ENCODE measurements around the gene GAB2.
"Not testable (repeated sequence)": the region's sequence is repeated elsewhere in the genome, so short reads cannot be mapped to it uniquely, and the experiment has no call there.

Gene GAB2

GRCh38 chr11:78361228-78361627 is 56.4 kb downstream of the GAB2 start:
- DNase-seq: no peak

GRCh38 chr11:78359921-78360320 is 57.7 kb downstream of the GAB2 start:
- DNase-seq: no peak

DNA sequence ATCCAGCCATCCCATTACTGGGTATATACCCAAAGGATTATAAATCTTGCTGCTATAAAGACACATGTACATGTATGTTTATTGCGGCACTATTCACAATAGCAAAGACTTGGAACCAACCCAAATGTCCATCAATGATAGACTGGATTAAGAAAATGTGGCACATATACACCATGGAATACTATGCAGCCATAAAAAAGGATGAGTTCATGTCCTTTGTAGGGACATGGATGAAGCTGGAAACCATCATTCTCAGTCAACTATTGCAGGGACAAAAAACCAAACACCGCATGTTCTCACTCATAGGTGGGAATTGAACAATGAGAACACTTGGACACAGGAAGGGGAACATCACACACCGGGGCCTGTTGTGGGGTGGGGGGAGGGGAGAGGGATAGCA is 59.7 kb downstream of the GAB2 start:
- not testable (repeated sequence) for DNase-seq

- not testable (repeated sequence) for DNase-seq
These were observed 60.2 kb downstream of the GAB2 start for GRCh38 chr11:78357425-78357824.

DNA sequence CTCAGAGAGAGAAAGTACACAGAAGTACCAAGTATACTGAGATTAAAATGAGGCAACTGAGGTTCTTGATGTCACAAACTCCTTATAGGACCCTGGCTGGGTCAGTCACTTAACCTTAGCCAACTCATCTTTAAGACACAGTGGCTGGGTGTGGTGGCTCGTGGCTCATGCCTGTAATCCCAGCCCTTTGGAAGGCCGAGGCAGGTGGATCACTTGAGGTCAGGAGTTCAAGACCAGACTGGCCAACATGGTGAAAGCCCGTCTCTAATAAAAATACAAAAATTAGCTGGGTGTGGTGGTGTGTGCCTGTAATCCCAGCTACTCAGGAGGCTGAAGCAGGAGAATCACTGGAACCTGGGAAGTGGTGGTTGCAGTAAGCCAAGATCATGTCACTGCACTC is 61.9 kb downstream of the GAB2 start:
- not testable (repeated sequence) for DNase-seq

DNA sequence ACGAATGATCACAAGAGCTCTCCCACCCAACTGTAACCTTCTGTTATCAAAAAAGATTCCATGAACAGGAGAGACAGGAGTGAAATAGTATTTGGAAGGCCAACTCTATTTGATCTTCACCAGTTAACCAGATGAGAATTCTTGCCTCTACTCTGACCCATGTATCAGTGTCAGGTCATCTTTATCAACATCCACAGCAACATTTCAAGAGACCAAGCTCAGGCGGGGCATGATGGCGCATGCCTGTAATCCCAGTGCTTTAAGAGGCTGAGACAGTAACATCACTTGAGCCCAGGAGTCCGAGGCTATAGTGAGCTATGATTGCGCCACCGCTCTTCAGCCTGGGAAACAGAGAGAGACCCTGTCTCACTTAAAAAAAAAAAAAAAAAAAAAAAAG is 62.3 kb downstream of the GAB2 start:
- DNase-seq: no peak

DNA sequence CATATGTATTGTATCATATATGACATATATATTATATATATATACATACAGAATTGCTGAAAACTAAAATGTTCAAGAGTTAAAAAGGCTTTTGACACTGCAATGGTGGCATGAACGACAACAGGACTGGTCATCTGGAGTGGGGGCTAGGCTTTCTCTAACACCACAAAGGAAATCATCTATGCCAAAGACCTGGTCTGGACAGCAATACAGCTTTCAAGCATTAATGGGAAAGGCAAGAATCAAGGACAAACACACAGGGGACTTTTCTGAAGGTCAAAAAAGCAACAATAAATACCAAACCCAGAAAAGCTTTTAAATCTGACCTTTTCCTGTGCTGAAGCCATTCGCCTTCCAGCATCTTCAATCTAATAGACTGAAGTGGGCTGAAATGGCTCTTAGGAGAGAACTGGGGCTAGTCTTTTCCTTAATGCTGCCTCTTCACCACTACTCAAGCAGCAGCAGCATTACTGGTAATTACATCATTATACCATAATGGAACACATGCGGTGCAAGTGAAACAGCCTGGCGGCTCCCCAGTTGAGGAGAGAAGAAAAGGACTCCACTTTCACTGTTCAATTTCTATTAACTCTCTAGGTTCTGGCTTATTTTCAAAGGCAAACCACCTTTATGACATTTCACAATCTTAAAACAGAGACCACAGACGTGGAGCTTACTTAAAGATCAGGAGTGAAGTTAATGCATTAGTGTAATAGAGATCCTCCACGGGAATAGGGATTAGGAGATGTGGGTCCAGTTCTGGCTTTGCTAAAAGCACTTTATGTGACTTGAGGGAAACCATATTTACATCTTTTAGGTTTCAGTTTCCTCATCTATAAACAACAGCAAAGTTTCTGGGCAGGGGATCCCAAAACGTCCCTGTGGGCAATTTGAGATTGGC is 63.0 kb downstream of the GAB2 start:
- DNase-seq: no peak

GRCh38 chr11:78351979-78352841 is 65.4 kb downstream of the GAB2 start:
- DNase-seq: no peak

DNA sequence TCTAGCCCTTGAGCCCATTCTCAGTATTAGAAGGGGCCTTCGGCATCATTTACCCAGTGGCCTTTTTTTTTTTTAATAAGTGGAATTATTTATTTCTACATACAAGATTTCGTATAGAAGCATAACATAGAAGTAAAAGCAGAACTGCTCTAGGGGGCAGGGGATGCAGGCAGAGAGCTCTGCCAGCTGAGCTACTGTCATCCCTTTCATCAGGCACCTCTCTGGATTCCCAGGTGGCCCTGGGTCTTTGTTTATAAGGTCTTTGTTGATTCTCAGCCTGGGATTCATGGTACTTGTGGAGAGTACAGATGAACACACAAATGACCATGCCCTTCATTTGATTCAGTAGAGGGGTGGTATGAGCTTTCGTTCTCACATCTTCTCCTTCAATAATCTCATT is 66.4 kb downstream of the GAB2 start:
- no peak for DNase-seq

GRCh38 chr11:78350646-78351165 is 66.9 kb downstream of the GAB2 start:
- peak; percentile 47 for DNase-seq

GRCh38 chr11:78350091-78350645 is 67.5 kb downstream of the GAB2 start:
- DNase-seq: peak; percentile 47

DNA sequence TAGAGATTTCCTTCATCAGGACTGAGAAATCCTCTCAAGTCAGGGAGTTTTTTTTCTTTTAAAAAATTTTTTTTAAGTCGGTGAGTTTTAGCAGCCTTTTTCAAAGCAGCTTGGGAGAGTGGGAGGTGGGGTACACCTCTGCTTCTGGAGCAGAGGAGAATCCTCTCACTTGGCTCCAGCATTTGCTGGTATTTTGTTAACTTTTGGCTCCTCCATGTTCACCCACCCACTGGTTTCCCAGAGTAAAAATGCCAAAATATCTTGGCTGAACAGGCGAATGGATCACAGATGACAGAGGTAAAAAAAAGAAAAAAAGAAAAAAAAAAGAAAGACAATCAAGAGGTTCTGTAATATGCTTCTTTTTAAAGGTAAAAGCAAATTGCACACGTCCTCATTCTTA is 68.0 kb downstream of the GAB2 start:
- no peak for DNase-seq

- no peak for DNase-seq
These were observed 68.5 kb downstream of the GAB2 start for GRCh38 chr11:78349114-78349513.

DNA sequence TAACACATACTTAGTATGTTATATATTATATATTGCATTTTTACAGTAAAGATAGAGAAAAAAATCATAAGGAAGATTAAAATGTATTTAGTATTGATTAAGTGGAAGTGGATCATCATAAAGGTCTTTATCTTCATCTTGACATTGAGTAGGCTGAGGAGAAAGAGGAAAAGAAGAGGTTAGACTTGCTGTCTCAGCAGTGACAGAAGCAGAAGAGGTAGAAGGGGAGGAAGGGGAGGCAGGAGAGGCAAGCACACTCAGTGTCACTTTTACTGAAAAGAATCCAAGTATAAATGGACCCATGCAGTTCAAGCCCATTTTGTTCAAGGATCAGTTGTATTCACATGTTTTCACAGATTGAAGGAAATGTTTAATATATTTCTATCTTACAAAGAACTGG is 69.7 kb downstream of the GAB2 start:
- DNase-seq: no peak

GRCh38 chr11:78346799-78347198 is 70.8 kb downstream of the GAB2 start:
- no peak for DNase-seq

DNA sequence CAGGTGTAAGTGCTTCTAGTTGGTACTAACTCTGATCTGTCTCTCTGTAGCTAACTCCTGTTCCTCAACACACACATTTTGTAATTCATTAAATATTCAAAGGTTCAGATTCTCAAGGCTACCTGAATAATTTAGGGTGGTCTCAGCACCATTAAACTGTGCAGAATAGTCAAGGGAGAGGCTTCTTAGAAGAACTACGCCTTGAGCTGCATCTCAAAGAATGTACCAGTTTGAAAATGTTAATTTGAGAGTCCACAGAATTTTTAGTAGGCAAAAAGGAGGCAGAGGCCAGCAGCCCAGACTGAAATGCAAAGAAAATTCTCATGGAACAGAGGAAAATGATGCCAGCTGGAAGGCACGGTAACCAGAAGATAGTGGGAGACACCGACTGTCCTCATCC is 72.2 kb downstream of the GAB2 start:
- no peak for DNase-seq

GRCh38 chr11:78344676-78345075 is 72.9 kb downstream of the GAB2 start:
- DNase-seq: no peak

DNA sequence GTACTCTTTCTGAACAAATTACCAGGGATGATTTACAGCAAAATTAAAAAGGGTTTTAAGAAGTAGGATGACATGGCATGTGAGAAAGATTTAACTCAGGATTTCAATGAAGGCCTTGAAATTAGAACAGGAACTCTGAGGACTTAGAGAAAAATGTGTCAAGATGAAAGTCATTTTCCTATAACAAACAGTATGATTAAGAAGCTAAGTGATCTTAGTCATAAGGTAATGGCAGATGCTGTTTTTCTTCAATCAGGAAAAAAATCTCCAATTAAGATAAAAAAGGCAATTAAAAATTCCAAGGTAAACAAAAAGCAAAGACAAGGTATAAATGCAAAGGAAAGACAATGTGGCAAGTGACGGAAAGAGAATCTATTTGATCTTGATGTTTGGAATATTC is 73.5 kb downstream of the GAB2 start:
- no peak for DNase-seq

GRCh38 chr11:78343303-78343702 is 74.3 kb downstream of the GAB2 start:
- no peak for DNase-seq

- DNase-seq: no peak
These were observed 75.8 kb downstream of the GAB2 start for GRCh38 chr11:78341841-78342240.

DNA sequence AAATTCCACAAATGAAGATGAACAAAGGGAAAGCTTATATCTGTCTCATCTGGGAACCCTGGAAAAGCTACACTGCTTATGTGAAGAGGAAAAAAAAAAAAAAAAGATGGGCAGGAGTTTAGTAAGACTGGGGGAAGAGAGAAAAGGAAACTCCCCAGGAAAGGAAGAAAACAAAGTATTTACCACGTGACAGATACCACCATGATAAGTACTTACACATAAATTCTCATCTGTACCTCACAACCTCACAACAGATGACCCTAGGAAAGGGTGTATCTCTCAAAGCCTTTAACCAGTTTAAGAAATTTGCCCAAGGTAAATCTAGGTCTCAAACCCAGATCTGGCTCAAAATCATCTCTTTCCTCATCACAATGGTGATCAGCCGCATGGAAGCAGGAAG is 77.1 kb downstream of the GAB2 start:
- no peak for DNase-seq

DNA sequence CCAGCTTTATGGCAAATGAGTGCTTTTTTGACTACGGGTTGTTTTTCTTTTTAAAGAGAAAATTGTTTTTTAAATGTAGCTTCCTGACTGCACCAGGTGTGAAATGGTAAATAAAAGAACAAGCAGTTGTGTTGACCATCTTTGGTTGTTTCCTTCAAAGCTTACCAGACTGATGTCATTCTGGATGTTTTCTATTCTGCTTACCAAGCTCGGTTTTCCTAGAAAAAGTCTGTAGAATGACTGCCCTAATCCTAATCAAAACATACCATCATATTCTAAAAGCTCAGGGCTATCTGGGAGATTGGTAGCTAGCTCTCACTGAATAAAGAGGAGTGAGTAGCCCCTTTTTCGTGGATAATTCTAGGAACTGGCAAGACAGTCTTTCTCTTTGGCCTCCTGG is 77.7 kb downstream of the GAB2 start:
- DNase-seq: no peak

DNA sequence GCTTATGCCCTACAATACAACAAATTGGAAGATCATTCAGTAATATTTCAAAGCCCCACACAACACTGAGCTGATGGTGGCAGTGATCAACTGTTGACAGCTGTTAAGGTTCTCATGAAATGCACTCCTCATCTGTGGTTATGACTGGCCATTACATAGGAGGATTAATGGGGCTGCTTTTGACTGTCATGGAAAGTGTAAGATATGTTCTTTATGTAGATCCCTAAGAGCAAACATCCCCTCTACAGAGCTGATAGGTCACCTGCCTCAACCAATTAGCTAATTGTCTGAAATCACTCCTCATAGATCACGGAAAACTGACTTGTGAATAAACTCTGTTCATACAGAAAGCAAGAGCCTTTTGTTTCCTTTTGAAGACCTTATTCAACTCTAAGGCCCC is 78.1 kb downstream of the GAB2 start:
- no peak for DNase-seq

DNA sequence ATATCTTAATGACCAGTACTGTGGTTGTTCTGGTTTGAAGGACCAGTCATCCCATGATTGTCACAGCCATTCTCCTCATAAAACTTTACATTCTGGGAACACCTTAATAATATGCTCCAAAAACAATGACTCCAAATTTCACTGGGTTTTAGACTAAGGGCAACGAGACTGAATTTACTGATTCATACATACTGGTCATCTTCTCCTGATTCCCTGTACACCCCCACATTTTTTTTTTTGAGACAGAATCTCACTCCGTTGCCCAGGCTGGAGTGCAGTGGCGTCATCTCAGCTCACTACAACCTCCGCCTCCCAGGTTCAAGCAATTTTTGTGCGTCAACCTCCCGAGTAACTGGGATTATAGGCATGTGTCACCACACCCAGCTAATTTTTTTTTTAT is 78.9 kb downstream of the GAB2 start:
- no peak for DNase-seq
